Heart left ventricle (tissue), 16 donors: Measurements from ENCODE around the gene MPHOSPH10. TPM values are rescaled to one million over a fixed set of nuclear protein-coding genes. Genes with fewer than 3 reads are reported as not detected.
A peak's percentile ranks its signal among the peaks of the same experiment; 100 is the strongest.

Experiments used
- ATAC-seq, 4 donors: fragments of 200-7000 bp; cut with Tn5 transposase; one replicate each; pipeline ENCODE4 v1.9.1; 2020 to 2022; ENCODE audit warnings: moderate library complexity in 4 of 4, mild to moderate bottlenecking in 3 of 4, moderate number of reproducible peaks in 1 of 4
- DNase-seq, 5 donors: peaks; one replicate each; pipeline ENCODE4 v3.0.0-alpha.2; 2020
- H3K27ac ChIP-seq, 12 donors: fragments of 200-600 bp; sonication (generic) in 4 of 12; one replicate each; pipeline versions ENCODE4 v1.5.0 to v1.8.0; 2016 to 2022; ENCODE audit warnings: mild to moderate bottlenecking in 2 of 12
- H3K27me3 ChIP-seq, 9 donors: fragments of 200-600 bp; sonication (generic) in 2 of 9; one replicate each; pipeline versions ENCODE4 v1.5.1 to v1.8.0; 2016 to 2022; ENCODE audit warnings: mild to moderate bottlenecking in 3 of 9
- H3K36me3 ChIP-seq, 9 donors: fragments of 200-600 bp; sonication (generic) in 2 of 9; one replicate each; pipeline versions ENCODE4 v1.5.0 to v1.8.0; 2018 to 2022; ENCODE audit warnings: mild to moderate bottlenecking in 2 of 9
- H3K4me1 ChIP-seq, 12 donors: fragments of 200-600 bp; sonication (generic) in 4 of 12; one replicate each; pipeline versions ENCODE4 v1.5.0 to v1.8.0; 2016 to 2022; ENCODE audit warnings: mild to moderate bottlenecking in 3 of 12
- H3K4me3 ChIP-seq, 12 donors: fragments of 200-600 bp; sonication (generic) in 4 of 12; one replicate each; pipeline versions ENCODE4 v1.5.0 to v1.8.0; 2017 to 2022; ENCODE audit warnings: mild to moderate bottlenecking in 9 of 12, moderate library complexity in 4 of 12
- H3K9me3 ChIP-seq, 12 donors: fragments of 200-600 bp; sonication (generic) in 4 of 12; one replicate each; pipeline versions ENCODE4 v1.5.0 to v1.8.0; 2016 to 2022; ENCODE audit warnings: mild to moderate bottlenecking in 1 of 12
- CTCF ChIP-seq, 12 donors: fragments of 200-600 bp; sonication (generic) in 4 of 12; IDR thresholded peaks; one replicate each; pipeline versions ENCODE4 v1.5.0 to v1.8.0; 2018 to 2022; ENCODE audit warnings: antibody characterized with exemption in 12 of 12, mild to moderate bottlenecking in 5 of 12
- POLR2A ChIP-seq, 2 donors: fragments of 450-650 bp; IDR thresholded peaks; one replicate each; pipeline ENCODE4 v1.6.1; 2017; ENCODE audit warnings: antibody characterized with exemption in 2 of 2, mild to moderate bottlenecking in 2 of 2, moderate library complexity in 2 of 2
- WGBS, 4 donors: extraction: QIAGEN DNeasy Blood & Tissue Kit in 2 of 4; methylation state at CpG; one replicate each; pipeline versions ENCODE4 v1.1.5 to v1.1.7; 2013 to 2018; 5-methylcytosine and 5-hydroxymethylcytosine counted together
- intact Hi-C, 10 donors: fragments of 100-400 bp; cut with DNase I; formaldehyde crosslinking; loops; one replicate each; pipeline versions ENCODE4 v1.11.1 to v1.14.2; 2022
- polyA plus RNA-seq, 2 donors: library from polyadenylated mRNA; stranded (reverse); fragments of 200-250 nt; gene quantifications; one replicate each; pipeline ENCODE4 v1.2.3, GENCODE V29; 2013
- total RNA-seq, 9 donors: library from RNA; depleted of rRNA in 2 of 9; stranded (reverse); fragments of >200 nt in 2 of 9; fragmentation: NEBNext Ultra II Directional in 3 of 9; extraction: Animal tissue kit (Norgen Biotek cat#: 25700) in 3 of 9; gene quantifications; one replicate each; pipeline versions ENCODE4 v1.1.0 to v1.2.4, GENCODE V29; 2016 to 2023
- donor health status: ischemic (EF 13 %, LVEDD 7.1; RV severe dilation, severe dysfunction).
- donor health status: healthy with polysubstance abuse.
- donor health status: DM: no; HTN: yes; CAD: no.
- donor health status: DM: no; HTN: no; CAD: no.
- donor health status: ischemic (EF 25% LVEDD 6.9; RV normal size, moderate dysfunction).
- donor health status: ischemic (EF 25% LVEDD 5.7; RV mildly dilated, moderate dysfunction).
- donor health status: healthy.
- donor health status: DM: yes; HTN: yes; CAD: no.
- donor health status: ischemic (EF 35%, LVEDD 5.7; RV mildly dilated, moderate dysfunction).
- donor health status: nonischemic (EF 11% LVEDD 7.7; RV severe dilation, severe dysfunction).
- donor health status: DM: yes; HTN: yes; CAD: no.
- donor health status: PGD.
- donor health status: ischemic (EF 29% LVEDD 5.4; RV normal size, mild dysfunction).
- donor health status: nonischemic (EF 23%, LVEDD 6.1; RV moderate dilation, normal function).

The MPHOSPH10 gene
- total and polyA plus RNA-seq, 11 donors: 12.3 to 35.6 (median 23.4) TPM

GRCh38 chr2:71187589-71187988 lies 57.2 kb downstream of the MPHOSPH10 start:
- Histone ChIP-seq H3K27ac (no peak overlapping the region), H3K4me3 (no peak overlapping the region), H3K9me3 (no peaks in the 10 kb centered on the region), H3K36me3 (peaks cover 0 to 43% (median 20%) of the 10 kb centered on the region in 9 donors), H3K27me3 (no peaks in the 10 kb centered on the region), H3K4me1 (peaks cover 0 to 12% (median 0%) of the 10 kb centered on the region in 12 donors)
- WGBS, 4 donors: 75 to 97% (median 78%) methylated on average over 2 of the region's 2 CpGs
- no peak for DNase-seq
- ATAC-seq: no peak
- intact Hi-C loops: no loop called here
- TF ChIP-seq CTCF (IDR thresholded peaks at IDR 0.05) (no peak), POLR2A (IDR thresholded peaks at IDR 0.05) (no peak)

GRCh38 chr2:71190656-71191569 lies 60.5 kb downstream of the MPHOSPH10 start:
- H3K9me3 ChIP-seq: peaks cover 0 to 1% (median 0%) of the 10 kb centered on the region in 12 donors
- H3K27ac ChIP-seq: no peak overlapping the region
- WGBS, 4 donors: 42 to 59% (median 57%) methylated on average over 3 of the region's 3 CpGs
- H3K4me1 ChIP-seq: peaks cover 0 to 9% (median 0%) of the 10 kb centered on the region in 12 donors
- ATAC-seq: peak; percentile 26 to 72 (median 60)
- H3K36me3 ChIP-seq: peaks cover 0 to 40% (median 20%) of the 10 kb centered on the region in 9 donors
- TF ChIP-seq POLR2A (IDR thresholded peaks at IDR 0.05): no peak
- TF ChIP-seq CTCF (IDR thresholded peaks at IDR 0.05): peak in 8 of 12 donors; percentile 20 to 50 (median 32)
- no peak overlapping the region for H3K4me3 ChIP-seq
- intact Hi-C loops: no loop called here
- no peaks in the 10 kb centered on the region for H3K27me3 ChIP-seq
- DNase-seq: no peak

GRCh38 chr2:71191570-71191943 lies 61.1 kb downstream of the MPHOSPH10 start:
- no peak overlapping the region for H3K27ac ChIP-seq
- ATAC-seq: peak in 3 of 4 donors; percentile 27 to 41 (median 30)

More at GRCh38 chr2:71191570-71191943, 61.1 kb downstream of the MPHOSPH10 start:
- intact Hi-C loops: no loop called here
- Histone ChIP-seq H3K36me3 (peaks cover 0 to 38% (median 20%) of the 10 kb centered on the region in 9 donors), H3K27me3 (no peaks in the 10 kb centered on the region), H3K9me3 (peaks cover 0 to 6% (median 0%) of the 10 kb centered on the region in 12 donors), H3K4me3 (no peak overlapping the region), H3K4me1 (peaks cover 0 to 9% (median 0%) of the 10 kb centered on the region in 12 donors)
- no peak for TF ChIP-seq POLR2A (IDR thresholded peaks at IDR 0.05)
- TF ChIP-seq CTCF (IDR thresholded peaks at IDR 0.05): no peak
- DNase-seq: no peak
- 60 to 87% (median 71%) methylated on average over 3 of the region's 3 CpGs for WGBS, 4 donors

Other genes starting within 250 kb of the MPHOSPH10 start
- gene VAX2, start 230.1 kb upstream of the MPHOSPH10 start, total RNA-seq: under 1 TPM in 6 of 9 donors, not detected in 3; 0.19 to 0.63 (median 0.55) TPM
- 1 to 10 TPM in 1 of 2 donors, under 1 TPM in 1; 0.08 to 1.1 TPM for gene VAX2, start 230.1 kb upstream of the MPHOSPH10 start, polyA plus RNA-seq
- under 1 TPM in 5 of 9 donors, not detected in 4; 0.16 to 0.60 (median 0.48) TPM for gene ATP6V1B1, start 194.7 kb upstream of the MPHOSPH10 start, total RNA-seq
- 1 to 10 TPM in 1 of 2 donors, under 1 TPM in 1; 0.19 to 1.8 TPM for gene ATP6V1B1, start 194.7 kb upstream of the MPHOSPH10 start, polyA plus RNA-seq
- gene ANKRD53, start 152.0 kb upstream of the MPHOSPH10 start, total RNA-seq: 1 to 10 TPM in 2 of 9 donors, under 1 TPM in 5, not detected in 2; 0.28 to 1.8 (median 0.40) TPM
- under 1 TPM; 0.44 to 0.65 TPM for gene ANKRD53, start 152.0 kb upstream of the MPHOSPH10 start, polyA plus RNA-seq
- 10 to 100 TPM; 32.1 to 54.4 (median 50.4) TPM for gene TEX261, start 135.8 kb upstream of the MPHOSPH10 start, total RNA-seq
- gene TEX261, start 135.8 kb upstream of the MPHOSPH10 start, polyA plus RNA-seq: 10 to 100 TPM; 29.2 to 69.3 TPM
- 100 to 1,000 TPM in 1 of 9 donors, 10 to 100 TPM in 8; 38.3 to 143 (median 46.4) TPM for gene NAGK, start 62.0 kb upstream of the MPHOSPH10 start, total RNA-seq
- gene NAGK, start 62.0 kb upstream of the MPHOSPH10 start, polyA plus RNA-seq: 10 to 100 TPM; 59.6 to 66.6 TPM
- gene MCEE, start 405 bp upstream of the MPHOSPH10 start, total RNA-seq: 10 to 100 TPM; 23.8 to 36.8 (median 29.3) TPM
- gene MCEE, start 405 bp upstream of the MPHOSPH10 start, polyA plus RNA-seq: 10 to 100 TPM; 27.3 to 35.6 TPM
- gene PAIP2B, start 96.5 kb downstream of the MPHOSPH10 start, total RNA-seq: 10 to 100 TPM; 38.3 to 89.0 (median 53.2) TPM
- gene PAIP2B, start 96.5 kb downstream of the MPHOSPH10 start, polyA plus RNA-seq: 10 to 100 TPM; 11.9 to 22.2 TPM
- 100 to 1,000 TPM in 1 of 9 donors, 10 to 100 TPM in 8; 61.1 to 100 (median 84.1) TPM for gene ZNF638, start 201.1 kb downstream of the MPHOSPH10 start, total RNA-seq
- 100 to 1,000 TPM in 1 of 2 donors, 10 to 100 TPM in 1; 48.6 to 118 TPM for gene ZNF638, start 201.1 kb downstream of the MPHOSPH10 start, polyA plus RNA-seq